GM21447 (cell line): ENCODE results near the gene ZER1.

Experiments
- ATAC-seq: cut with Tn5 transposase; IDR thresholded peaks from one replicate; pipeline ENCODE4 v1.9.1; 2021; ENCODE audit not compliant: unreplicated experiment

Gene ZER1

GRCh38 chr9:128743421-128743820 is 28.3 kb downstream of the ZER1 start:
- no peak for ATAC-seq

- no peak for ATAC-seq
Measured at GRCh38 chr9:128742401-128742800, 29.3 kb downstream of the ZER1 start.

- ATAC-seq = no peak
Measured at GRCh38 chr9:128735373-128735772, 36.4 kb downstream of the ZER1 start.

- no peak for ATAC-seq
Measured at GRCh38 chr9:128733256-128733655, 38.5 kb downstream of the ZER1 start.

- ATAC-seq = no peak
Measured at GRCh38 chr9:128732576-128732975, 39.2 kb downstream of the ZER1 start.

GRCh38 chr9:128731691-128732090 is 40.0 kb downstream of the ZER1 start:
- no peak for ATAC-seq

GRCh38 chr9:128731093-128731492 is 40.6 kb downstream of the ZER1 start:
- no peak for ATAC-seq

GRCh38 chr9:128729766-128730517 is 41.8 kb downstream of the ZER1 start:
- no peak for ATAC-seq

- no peak for ATAC-seq
Measured at GRCh38 chr9:128729302-128729701, 42.4 kb downstream of the ZER1 start.

- ATAC-seq = no peak
Measured at GRCh38 chr9:128728298-128728697, 43.4 kb downstream of the ZER1 start.

GRCh38 chr9:128727640-128728248 is 44.0 kb downstream of the ZER1 start:
- no peak for ATAC-seq

GRCh38 chr9:128724744-128725211 is 46.9 kb downstream of the ZER1 start:
- peak; percentile 23 for ATAC-seq

GRCh38 chr9:128723866-128724743 is 47.6 kb downstream of the ZER1 start, which contains the start of gene ZDHHC12:
ZDHHC12 (minus strand) TSS chr9:128724127; CDS start chr9:128724093, 34 bp downstream.
- ATAC-seq = peak; percentile 89

- no peak for ATAC-seq
Measured at GRCh38 chr9:128723352-128723865, 48.3 kb downstream of the ZER1 start.

GRCh38 chr9:128722380-128723351 is 49.1 kb downstream of the ZER1 start:
- no peak for ATAC-seq

GRCh38 chr9:128721487-128722010 is 50.2 kb downstream of the ZER1 start:
- no peak for ATAC-seq

- no peak for ATAC-seq
Measured at GRCh38 chr9:128720841-128721486, 50.8 kb downstream of the ZER1 start.

GRCh38 chr9:128719919-128720605 is 51.7 kb downstream of the ZER1 start:
- ATAC-seq = no peak

- ATAC-seq = no peak
Measured at GRCh38 chr9:128718475-128718874, 53.3 kb downstream of the ZER1 start.
